Raji (cell line): Measurements from ENCODE around the gene CISD1.

Source experiments
- POLR2A ChIP-seq: IDR thresholded peaks from 2 replicates; pipeline ENCODE4 v1.6.1; 2011; ENCODE audit warnings: low read depth, low read length, control low read depth; ENCODE audit not compliant: insufficient read depth

CISD1 gene

GRCh38 chr10:58334817-58335305, 65.9 kb downstream of the CISD1 start, which contains the start of gene UBE2D1:
Gene UBE2D1 (plus strand): TSS chr10:58335006. CDS start chr10:58335202, 196 bp downstream.
- peak; percentile 88 for TF ChIP-seq POLR2A

GRCh38 chr10:58335306-58336005, 66.5 kb downstream of the CISD1 start:
- TF ChIP-seq POLR2A, result no peak

- no peak for TF ChIP-seq POLR2A
Observed at GRCh38 chr10:58336242-58336641, 67.3 kb downstream of the CISD1 start.
